Esophagus mucosa (tissue), 1 donor: Measurements from ENCODE around the gene NFATC1. TPM values are rescaled to one million over a fixed set of nuclear protein-coding genes. Genes with fewer than 3 reads are reported as not detected.
A peak's percentile ranks its signal among the peaks of the same experiment; 100 is the strongest.

ENCODE experiments used
- ATAC-seq: fragments of 200-7000 bp; cut with Tn5 transposase; one replicate; pipeline ENCODE4 v1.9.1; 2020
- total RNA-seq: library from RNA; stranded (reverse); gene quantifications from one replicate; pipeline ENCODE4 v1.2.4, GENCODE V29; 2023
- donor health status: DM: yes; HTN: yes; CAD: no.

NFATC1 gene
- total RNA-seq, 1 donor from 2014 or later: 1.8 TPM

DNA sequence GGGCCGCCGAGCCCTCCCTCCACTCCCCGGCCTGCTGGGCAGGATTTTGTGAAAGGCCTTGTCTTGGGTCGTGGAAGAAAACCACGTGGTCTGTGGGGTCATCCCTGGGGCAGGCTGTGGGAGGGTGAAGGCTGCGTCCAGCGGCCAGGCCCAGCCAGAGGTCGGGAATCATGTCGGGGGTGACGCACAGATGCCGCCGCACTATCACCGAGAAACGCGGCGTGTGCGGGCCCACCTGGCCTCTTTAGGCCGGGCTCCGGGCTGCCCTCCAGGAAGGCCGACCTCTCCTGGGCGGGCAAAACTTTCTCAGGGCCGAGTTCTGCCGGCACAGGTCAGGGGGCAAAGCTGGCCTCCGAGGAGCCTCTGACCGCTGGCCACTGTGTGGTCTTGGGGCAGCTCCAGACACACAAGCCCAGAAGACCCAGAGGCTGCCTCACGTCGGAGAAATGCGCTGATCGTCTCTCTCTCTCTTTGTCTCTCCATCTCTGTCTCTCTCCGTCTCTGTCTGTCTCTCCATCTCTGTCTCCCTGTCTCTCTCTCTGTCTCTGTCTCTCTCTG lies 28.4 kb downstream of the NFATC1 start:
- no peak for ATAC-seq

DNA sequence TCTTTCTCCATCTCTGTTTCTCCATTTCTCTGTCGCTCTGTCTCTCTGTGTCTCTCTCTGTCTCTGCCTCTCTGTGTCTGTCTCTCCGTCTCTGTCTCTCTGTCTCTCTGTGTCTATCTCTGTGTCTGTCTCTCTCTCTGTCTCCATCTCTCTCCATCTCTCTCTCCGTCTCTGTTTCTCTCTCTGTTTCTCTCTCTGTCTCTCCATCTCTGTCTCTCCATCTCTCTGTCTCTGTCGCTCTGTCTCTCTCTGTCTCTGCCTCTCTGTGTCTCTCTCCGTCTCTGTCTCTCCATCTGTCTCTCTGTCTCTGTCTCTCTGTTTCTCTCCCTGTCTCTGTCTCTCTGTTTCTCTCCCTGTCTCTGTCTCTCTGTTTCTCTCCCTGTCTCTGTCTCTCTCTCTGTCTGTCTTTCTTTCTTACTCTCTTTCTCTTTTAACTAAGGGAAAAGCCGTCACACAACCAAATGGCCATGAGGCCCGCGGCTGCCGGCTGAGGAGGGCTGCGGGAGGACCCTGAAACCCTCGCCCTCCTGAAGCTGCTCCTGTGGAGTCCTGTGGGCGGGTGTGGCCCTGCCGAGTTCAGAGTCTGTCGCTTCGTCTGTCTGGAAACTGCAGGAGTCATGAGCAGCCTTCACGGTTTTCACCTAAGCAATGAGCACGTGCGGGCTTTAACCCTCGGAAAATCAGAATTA lies 29.3 kb downstream of the NFATC1 start:
- ATAC-seq: no peak

DNA sequence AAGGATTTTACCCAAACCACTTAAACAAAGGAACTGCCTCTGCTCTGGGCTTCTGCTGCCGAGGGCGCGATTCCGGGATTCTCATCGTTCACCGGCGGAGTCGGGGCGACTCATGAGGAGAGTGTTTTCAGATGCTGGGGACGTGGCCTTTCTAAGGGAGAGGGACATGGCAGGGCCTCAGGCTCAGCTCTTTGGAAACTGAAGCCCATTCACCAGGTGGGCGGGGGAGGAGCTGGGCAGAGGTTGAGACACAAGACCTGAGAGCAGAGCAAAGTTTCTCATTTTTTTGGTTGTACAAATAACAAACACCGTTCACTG lies 29.8 kb downstream of the NFATC1 start:
- ATAC-seq: no peak

DNA sequence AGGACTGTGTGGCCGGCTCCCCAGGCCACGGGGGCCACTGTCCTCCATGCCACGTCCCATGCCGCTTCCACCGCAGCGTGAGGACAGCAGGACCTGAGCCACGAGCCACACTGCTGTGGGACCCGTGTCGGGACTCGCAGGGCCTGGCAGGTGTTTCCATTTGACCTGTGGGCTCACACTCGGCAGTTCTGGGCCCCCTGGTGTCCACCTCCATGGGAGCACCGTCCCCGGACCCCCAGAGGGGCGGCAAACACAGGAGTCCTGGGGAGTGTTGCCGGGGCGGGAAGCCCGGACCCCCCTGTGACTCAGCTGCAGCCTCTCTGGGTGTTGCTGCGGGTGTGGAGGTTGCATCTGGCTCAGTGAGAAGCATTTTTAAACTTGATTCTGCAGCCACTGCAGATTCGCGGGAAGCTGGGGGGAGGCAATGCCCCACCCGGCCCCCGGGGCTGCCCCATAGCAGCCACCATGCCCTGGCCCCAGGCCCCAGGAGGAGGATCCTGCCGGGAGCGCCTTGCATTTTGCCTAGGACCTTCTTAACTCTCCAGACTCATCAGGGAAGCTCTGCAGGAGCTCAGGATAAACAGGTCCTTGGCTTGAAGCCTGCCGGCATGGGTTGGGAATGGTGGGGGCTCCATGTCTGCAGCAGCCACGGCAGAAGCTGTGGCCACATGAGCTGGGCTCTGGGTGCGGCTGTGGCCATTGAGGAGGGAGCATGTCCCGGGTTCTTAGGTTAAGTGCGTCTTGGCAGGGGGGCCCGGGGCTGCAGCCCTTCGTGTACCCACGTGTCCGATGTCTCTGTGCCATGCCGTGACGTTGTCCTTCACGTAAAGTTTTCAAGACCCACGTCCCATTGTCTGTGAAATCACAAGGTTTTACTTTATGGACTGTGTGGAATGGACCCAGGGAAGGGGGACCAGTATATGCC lies 30.9 kb downstream of the NFATC1 start:
- no peak for ATAC-seq

DNA sequence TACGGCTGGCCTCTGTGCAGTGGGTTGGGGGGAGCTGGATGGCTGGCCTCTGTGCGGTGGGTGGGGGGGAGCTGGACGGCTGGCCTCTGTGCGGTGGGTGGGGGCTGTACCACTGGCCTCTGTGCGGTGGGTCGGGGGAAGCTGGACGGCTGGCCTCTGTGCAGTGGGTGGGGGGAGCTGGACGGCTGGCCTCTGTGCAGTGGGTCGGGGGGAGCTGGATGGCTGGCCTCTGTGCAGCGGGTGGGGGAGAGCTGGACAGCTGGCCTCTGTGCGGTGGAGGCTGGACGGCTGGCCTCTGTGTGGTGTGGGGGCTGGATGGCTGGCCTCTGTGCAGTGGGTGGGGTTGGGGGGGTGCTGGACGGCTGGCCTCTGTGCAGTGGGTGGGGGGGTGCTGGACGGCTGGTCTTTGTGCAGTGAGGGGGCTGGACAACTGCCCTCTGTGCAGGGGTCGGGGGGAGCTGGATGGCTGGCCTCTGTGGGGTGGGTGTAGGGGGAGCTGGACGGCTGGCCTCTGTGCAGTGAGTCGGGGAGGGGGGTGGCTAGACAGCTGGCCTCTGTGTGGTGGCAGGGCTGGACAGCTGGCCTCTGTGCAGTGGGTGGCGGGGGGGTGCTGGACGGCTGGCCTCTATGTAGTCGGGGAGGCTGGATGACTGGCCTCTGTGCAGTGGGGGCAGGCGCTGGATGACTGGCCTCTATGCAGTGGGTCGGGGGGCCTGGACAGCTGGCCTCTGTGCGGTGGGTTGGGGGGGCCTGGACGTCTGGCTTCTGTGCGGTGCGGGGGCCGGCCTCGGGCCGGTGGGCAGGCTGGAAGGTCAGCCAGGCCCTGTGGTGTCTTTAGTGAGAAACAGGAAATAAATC lies 31.9 kb downstream of the NFATC1 start:
- no peak for ATAC-seq

DNA sequence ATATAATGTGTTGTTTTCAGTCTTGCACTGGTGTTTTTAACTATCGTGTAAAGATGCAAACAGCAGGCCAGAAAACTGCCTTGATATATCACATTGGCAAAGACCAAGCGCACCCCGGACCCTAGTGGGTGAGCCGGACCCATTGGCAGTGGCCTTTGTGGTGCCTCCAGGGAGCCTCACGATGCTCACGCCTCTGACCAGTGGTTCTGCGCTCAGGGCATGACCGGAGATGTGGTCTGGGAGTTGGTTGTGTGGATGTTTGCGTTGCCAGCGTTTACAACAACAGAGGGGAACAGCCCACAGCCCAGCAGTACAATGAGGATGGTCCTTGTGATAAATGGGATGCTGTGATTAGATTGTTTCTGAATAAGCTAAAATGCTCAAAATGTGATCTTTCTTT lies 32.6 kb downstream of the NFATC1 start:
- ATAC-seq: no peak

DNA sequence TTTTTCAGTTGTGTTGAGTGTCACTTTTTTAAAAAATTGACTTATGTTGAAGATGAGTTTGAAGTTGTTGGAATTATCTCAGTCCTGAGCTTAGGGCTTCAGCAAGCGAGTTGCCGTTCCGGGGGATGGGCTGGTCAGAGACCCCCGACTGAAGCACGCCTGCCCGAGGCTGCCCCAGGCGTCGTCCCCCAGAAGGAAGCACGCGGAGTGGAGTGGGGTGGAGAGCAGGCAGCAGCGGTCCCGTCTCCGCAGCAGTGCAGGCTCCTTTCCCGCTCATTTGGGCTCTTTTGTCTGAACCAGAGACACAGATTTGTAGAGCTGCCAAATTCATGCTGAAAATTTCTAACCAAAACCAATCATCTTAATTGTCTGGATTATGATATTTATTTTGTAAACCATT lies 33.7 kb downstream of the NFATC1 start:
- no peak for ATAC-seq

DNA sequence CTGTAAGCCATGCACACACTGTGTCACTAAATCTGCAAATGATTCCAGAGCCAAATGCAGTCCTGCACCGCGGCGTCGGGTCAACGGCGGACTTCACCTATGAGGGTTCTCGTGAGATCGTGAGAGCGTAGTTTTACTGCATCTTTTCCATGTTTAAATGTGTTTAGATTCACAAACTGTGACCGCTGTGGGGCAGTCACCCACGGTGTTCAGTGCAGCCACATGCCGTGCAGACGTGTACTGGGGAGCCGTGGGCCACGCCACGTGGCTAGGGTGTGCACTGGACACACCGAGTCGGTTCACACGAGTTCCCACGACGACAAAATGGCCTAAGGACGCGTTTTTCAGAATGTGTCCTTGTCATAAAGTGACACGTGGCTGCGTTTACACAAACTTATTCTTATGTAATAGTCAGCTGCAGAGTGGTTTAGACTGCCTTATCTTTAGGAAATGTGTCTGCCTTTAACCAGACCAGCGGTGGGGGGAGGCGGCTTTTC lies 34.1 kb downstream of the NFATC1 start:
- no peak for ATAC-seq

DNA sequence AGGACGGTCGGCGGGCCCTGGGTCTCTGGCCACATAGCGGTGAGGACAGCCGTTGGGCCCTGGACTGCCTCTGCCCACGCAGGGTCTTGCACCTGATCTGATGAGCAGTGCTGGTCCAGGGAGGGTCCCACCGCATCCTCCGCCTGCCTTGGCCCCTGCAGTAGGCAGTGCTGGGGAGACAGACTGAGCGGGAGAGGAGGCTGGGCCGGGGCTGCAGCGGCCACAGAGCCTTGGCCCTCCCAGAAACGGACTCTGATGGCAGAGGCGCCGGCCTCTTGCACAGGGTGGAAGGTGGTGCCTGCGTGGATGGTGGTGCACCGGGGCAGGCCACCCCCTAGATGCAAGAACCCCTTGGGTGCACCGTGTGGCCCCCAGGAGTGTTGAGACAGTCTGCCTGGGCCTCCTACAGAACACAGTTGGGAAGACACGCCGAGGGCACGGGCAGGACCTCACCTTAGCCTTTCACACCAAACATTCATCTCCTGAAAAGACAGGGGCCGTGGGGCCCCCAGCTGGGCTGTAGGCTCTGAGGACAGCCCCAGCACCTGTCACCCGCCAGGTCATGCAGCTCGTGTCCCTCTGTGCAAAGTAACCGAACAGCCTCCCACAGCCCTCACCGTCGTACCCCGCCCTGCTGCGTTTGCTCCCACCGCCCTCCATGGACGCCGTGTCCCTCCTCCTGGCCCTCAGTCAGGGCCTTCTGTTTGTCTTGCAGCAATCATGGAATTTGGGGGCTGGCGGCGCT lies 36.8 kb downstream of the NFATC1 start:
- no peak for ATAC-seq

DNA sequence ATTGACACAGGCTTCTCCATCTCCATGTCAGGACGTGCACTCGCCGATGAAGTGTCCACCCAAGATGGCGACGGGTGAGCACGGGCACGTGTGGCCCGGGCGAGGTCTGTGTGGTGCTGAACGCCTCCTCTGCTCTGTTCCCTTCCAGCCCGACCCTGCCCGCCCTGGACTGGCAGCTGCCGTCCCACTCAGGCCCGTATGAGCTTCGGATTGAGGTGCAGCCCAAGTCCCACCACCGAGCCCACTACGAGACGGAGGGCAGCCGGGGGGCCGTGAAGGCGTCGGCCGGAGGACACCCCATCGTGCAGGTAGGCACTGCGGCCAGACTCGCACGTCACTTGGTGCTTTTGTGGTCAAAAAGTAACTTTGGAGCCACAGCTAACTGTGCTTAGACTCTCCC lies 37.7 kb downstream of the NFATC1 start:
- ATAC-seq: no peak

DNA sequence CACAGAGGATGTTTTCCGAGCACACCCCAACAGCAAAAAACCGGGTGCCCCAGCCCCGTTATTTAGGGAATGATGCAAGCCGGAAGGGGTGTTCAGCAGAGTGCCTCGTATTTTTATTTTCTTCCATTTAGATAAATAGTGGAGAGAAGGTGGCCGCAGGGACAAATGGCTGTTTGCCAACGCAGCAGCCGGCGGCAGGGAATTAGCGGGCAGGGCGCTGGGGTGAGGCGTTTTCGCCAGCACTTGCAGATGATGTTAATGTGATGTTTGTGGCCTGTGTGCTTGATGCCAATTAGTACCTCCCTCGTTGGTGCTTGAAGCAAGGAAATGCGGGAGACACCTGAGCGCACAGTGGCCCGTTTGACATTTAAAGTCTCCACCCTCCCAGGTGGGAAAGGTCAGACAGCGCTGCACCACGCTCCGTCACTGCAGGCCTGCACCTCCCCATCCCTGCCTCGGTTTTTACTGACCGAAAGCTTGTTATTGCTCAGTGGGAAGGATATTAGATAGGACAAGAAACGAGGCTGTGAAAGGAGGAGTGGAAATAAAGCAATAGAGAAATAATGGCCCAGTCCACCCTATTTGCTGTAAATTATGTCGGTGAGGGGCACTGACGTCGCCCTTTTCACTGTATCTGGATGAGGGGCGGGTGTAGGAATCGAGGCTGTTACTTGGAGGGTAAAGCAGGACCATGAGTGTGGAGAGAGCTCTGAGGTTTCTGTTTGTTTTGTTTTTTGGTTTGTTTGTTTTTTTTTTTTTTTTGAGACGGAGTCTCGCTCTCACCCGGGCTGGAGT lies 39.1 kb downstream of the NFATC1 start:
- ATAC-seq: no peak

DNA sequence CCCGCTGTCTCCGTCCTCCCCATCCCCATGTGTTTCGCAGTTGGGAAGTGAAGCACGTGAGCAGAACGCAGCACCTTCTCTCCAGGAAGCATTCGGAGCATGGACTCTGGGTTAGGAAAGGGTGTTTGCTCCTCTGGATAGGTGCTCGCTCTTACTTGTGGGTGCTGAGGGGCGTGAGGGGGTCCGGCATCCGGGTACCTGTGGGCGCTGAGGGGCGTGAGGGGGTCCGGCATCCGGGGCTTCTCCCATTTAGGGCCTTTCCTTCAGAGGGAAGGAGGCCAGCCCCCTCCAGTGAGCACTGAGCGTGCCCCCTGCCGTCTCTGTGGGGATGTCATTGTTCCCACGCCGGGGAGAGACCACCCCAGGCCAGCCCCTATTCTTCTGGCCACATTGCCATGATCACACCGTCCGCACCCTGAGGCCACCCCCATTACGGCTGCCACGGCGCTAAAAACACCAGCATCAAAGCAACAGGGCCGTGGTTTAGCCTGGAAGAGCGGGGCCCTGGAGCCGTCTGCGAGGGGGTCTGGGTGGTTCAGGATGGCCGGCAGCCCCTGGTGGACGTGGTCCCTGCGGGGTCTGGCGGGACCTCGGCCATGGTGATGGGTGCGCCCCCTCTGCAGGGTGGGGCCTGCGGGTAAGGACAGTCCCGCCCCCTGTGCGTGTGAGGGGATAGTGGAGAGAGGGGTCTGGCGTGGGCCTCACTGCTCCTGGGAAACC lies 41.0 kb downstream of the NFATC1 start:
- no peak for ATAC-seq

DNA sequence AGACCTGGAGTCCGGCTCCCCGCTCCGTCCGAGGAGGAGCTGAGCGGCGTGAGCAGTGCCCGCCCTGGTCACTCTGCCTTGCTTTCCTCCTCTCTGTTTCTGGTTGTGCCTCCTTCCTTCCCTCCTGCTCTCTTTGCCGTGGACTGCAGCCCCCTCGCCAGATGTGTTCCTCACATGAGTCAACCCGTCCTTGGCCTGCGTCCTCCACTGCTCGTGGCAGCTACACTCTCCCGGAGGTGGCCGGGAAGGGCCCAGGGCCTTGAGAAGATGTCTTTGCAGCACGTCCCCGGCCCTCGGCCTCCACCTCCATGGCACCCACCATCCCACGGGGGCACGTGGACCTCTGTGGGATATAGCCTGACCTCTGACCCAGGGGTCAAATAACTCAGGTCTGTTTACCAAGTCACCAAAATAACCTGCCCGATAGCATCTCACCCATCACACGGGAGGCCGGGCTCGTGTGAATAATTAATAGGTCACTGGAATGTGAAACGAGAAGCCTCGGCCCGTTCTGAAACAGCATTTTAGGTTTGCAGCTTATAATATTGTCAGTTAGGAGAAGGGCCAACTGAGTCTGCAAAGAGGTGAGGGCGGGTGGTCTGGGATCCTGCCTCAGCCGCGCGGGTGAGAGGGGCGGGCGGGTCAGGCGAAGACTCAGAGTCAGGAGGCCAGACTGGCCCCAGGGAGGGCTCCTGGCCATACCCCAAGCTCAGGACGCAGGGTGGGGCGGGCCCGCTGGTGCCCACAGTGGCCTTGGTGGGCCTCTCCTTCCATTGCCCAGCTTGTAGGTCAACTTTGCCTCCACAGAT lies 42.6 kb downstream of the NFATC1 start:
- ATAC-seq: no peak

DNA sequence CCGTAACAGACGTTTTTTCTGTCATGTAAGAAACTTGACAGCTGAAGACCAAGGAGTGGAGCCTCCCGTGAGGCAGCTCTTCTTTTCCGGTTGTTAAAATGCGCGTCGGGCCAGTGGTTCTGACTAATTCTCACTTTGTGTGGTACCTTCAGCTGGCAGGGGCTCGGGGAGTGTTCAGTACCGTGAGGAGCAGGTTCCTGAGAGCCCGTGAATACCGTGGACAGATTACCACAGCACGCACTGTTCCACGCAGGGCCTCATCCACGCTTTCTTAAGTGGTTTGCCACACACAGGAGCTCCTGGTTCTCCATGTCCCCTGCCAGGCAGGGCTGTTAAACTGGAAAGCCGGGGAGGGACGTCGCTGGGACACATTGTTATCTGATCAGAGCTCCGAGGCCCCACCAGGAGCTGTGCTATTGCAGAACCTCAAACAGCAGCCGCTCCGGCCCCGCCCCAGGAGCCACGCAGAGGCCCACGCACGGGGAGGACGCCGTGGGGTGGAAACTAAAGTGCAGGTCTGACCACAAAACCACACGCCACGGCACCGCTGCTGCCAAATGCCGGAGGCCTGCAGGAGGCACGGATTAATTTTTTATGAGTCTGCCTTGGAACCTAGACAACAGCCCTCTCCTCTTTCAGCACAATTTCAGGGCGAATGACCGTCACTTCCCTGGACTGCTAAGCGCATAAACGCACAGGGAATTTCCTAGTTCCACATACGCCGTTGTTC lies 43.3 kb downstream of the NFATC1 start:
- ATAC-seq: no peak

DNA sequence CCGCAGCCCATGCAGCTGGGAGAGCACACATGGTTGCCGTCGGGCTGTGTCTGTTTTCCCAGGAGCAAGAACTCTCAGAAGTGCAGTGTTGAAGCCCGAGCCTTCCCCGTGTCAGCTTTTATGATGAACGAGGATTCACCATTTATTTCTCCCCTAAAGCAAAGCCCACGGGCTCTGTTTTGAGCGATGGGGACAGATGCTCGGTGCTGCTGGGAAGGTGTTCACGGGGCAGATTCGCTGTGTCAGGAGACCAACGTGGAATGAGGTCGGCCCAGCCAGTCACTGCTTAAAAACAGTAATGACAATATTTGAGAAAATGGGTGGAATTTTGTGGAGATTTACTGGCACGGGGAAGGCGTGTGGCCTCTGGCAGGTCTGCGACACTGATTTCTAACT lies 43.9 kb downstream of the NFATC1 start:
- ATAC-seq: no peak

DNA sequence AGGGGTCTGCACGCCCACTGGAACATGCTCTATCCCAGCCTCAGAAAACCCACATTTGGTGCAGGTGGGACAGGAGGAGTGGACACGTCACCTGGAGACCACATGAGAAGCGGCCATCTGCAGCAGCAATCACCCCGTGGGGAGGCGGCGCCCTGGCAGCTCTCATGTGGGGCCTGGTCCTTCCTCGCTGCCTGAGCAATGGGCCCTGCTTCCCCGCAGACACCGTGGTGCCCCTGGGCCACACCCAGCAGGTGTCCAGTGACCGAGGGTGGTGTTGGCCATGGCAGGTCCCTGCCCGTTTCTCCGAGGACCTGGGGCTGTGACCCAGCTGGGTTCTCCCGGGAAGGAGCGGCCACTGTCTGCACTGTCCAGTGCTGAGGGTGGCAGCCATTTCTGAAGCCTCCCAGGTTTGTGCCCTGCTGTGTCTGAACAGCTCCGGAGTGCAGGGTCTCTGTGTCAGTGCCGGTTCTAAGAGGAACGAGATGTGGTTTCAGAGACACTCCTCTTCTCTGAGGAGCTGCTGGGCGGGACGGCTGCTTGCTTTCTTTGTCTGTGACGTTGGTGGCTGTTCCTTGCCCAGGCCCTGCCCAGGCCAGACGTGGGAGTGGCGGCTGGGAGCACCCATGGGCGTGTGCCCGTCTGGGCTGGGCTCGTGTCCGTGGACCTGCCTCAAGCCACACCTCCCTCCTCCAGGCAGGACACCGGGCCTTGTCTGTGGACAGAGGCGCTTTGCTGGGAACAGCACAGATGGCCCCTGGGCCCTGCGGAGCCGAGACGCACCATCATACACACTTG lies 44.8 kb downstream of the NFATC1 start:
- peak; percentile 85 for ATAC-seq

DNA sequence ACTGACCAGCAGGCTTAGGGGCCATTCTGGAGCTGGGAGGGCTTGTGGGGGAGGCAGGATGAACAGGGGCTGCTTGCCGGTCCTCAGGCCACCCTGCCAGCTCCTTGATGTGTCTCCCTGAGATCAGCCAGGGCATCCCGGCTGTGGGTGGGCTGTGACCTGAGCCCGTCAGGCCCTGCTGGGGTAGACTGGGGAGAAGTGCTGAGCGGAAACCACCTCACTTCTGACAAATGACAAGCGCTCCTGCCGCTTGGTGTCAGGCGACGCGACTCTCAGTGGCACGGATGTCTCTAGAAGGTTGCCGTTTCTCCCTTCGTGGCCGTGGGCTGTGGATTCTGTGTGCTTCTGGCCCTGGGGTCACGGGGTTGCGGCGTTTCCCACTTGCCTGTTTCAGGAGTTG lies 45.7 kb downstream of the NFATC1 start:
- no peak for ATAC-seq
